Measurements from ENCODE around the gene KIF12.

DNA sequence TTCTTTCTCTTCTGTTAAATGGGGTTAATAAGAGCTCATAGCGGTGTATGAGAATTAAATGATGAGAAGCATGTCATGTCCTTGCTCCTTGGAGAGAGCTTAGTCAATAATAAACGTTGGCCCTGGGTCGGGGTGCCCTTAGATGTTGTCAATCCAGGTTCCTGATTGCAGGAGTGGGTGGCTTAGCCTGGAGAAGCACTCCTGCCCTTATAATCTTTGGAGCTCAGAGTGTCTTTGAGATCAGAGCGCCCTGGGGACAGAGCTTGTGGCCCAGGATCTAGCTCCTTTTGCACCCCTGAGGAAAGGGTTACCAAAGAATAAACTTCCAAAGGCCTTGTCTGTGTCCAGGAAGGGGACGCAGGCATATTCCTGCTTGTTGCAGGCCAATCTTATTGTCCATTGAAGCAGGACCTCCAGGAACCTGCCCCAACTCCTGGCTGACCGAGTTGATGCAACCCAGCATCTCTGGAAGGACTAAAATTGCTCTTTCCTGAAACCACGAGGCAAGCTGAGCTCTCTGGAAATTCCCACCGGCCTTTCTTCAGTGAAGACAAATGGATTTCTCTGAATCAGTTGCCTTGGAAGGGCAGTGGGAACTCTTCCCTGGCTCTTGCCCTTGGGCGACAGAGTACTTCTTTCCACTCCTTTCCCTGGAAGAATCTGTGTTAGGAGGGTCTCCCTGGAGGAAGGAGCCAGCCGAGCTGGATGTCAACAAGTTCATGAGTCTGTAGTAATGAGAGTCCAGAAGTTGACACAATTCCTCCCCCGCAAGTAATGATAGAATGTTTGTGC, 14.6 kb downstream of the KIF12 start:
- TF ChIP-seq, protein P1, sequence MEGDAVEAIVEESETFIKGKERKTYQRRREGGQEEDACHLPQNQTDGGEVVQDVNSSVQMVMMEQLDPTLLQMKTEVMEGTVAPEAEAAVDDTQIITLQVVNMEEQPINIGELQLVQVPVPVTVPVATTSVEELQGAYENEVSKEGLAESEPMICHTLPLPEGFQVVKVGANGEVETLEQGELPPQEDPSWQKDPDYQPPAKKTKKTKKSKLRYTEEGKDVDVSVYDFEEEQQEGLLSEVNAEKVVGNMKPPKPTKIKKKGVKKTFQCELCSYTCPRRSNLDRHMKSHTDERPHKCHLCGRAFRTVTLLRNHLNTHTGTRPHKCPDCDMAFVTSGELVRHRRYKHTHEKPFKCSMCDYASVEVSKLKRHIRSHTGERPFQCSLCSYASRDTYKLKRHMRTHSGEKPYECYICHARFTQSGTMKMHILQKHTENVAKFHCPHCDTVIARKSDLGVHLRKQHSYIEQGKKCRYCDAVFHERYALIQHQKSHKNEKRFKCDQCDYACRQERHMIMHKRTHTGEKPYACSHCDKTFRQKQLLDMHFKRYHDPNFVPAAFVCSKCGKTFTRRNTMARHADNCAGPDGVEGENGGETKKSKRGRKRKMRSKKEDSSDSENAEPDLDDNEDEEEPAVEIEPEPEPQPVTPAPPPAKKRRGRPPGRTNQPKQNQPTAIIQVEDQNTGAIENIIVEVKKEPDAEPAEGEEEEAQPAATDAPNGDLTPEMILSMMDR (conservative IDR thresholded peaks at IDR 0.05; ENCODE audit: low read depth in 2 of 2) = no peak
- TF ChIP-seq POLR2AphosphoS5 (IDR thresholded peaks at IDR 0.05; ENCODE audit: low read depth) (no peak), EZH2phosphoT487 (IDR thresholded peaks at IDR 0.05; ENCODE audit: unreplicated experiment) (no peak), EZH2 (IDR thresholded peaks at IDR 0.05; ENCODE audit: low read depth, unreplicated experiment) (no peak), ZNF331 (CRISPR knock-in tag; IDR thresholded peaks at IDR 0.05; ENCODE audit: low read depth) (no peak), CREB1 (CRISPR knock-in tag; IDR thresholded peaks at IDR 0.05; ENCODE audit: low read depth) (no peak), JUNB (IDR thresholded peaks at IDR 0.05; ENCODE audit: unreplicated experiment) (no peak), ZNF114 (CRISPR knock-in tag; IDR thresholded peaks at IDR 0.05) (no peak)
- TF ChIP-seq, protein P2, sequence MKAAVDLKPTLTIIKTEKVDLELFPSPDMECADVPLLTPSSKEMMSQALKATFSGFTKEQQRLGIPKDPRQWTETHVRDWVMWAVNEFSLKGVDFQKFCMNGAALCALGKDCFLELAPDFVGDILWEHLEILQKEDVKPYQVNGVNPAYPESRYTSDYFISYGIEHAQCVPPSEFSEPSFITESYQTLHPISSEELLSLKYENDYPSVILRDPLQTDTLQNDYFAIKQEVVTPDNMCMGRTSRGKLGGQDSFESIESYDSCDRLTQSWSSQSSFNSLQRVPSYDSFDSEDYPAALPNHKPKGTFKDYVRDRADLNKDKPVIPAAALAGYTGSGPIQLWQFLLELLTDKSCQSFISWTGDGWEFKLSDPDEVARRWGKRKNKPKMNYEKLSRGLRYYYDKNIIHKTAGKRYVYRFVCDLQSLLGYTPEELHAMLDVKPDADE (IDR thresholded peaks at IDR 0.05) = no peak
- TF ChIP-seq, protein P3, sequence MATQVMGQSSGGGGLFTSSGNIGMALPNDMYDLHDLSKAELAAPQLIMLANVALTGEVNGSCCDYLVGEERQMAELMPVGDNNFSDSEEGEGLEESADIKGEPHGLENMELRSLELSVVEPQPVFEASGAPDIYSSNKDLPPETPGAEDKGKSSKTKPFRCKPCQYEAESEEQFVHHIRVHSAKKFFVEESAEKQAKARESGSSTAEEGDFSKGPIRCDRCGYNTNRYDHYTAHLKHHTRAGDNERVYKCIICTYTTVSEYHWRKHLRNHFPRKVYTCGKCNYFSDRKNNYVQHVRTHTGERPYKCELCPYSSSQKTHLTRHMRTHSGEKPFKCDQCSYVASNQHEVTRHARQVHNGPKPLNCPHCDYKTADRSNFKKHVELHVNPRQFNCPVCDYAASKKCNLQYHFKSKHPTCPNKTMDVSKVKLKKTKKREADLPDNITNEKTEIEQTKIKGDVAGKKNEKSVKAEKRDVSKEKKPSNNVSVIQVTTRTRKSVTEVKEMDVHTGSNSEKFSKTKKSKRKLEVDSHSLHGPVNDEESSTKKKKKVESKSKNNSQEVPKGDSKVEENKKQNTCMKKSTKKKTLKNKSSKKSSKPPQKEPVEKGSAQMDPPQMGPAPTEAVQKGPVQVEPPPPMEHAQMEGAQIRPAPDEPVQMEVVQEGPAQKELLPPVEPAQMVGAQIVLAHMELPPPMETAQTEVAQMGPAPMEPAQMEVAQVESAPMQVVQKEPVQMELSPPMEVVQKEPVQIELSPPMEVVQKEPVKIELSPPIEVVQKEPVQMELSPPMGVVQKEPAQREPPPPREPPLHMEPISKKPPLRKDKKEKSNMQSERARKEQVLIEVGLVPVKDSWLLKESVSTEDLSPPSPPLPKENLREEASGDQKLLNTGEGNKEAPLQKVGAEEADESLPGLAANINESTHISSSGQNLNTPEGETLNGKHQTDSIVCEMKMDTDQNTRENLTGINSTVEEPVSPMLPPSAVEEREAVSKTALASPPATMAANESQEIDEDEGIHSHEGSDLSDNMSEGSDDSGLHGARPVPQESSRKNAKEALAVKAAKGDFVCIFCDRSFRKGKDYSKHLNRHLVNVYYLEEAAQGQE (IDR thresholded peaks at IDR 0.05; ENCODE audit: unreplicated experiment) = no peak
- TF ChIP-seq, protein P4, sequence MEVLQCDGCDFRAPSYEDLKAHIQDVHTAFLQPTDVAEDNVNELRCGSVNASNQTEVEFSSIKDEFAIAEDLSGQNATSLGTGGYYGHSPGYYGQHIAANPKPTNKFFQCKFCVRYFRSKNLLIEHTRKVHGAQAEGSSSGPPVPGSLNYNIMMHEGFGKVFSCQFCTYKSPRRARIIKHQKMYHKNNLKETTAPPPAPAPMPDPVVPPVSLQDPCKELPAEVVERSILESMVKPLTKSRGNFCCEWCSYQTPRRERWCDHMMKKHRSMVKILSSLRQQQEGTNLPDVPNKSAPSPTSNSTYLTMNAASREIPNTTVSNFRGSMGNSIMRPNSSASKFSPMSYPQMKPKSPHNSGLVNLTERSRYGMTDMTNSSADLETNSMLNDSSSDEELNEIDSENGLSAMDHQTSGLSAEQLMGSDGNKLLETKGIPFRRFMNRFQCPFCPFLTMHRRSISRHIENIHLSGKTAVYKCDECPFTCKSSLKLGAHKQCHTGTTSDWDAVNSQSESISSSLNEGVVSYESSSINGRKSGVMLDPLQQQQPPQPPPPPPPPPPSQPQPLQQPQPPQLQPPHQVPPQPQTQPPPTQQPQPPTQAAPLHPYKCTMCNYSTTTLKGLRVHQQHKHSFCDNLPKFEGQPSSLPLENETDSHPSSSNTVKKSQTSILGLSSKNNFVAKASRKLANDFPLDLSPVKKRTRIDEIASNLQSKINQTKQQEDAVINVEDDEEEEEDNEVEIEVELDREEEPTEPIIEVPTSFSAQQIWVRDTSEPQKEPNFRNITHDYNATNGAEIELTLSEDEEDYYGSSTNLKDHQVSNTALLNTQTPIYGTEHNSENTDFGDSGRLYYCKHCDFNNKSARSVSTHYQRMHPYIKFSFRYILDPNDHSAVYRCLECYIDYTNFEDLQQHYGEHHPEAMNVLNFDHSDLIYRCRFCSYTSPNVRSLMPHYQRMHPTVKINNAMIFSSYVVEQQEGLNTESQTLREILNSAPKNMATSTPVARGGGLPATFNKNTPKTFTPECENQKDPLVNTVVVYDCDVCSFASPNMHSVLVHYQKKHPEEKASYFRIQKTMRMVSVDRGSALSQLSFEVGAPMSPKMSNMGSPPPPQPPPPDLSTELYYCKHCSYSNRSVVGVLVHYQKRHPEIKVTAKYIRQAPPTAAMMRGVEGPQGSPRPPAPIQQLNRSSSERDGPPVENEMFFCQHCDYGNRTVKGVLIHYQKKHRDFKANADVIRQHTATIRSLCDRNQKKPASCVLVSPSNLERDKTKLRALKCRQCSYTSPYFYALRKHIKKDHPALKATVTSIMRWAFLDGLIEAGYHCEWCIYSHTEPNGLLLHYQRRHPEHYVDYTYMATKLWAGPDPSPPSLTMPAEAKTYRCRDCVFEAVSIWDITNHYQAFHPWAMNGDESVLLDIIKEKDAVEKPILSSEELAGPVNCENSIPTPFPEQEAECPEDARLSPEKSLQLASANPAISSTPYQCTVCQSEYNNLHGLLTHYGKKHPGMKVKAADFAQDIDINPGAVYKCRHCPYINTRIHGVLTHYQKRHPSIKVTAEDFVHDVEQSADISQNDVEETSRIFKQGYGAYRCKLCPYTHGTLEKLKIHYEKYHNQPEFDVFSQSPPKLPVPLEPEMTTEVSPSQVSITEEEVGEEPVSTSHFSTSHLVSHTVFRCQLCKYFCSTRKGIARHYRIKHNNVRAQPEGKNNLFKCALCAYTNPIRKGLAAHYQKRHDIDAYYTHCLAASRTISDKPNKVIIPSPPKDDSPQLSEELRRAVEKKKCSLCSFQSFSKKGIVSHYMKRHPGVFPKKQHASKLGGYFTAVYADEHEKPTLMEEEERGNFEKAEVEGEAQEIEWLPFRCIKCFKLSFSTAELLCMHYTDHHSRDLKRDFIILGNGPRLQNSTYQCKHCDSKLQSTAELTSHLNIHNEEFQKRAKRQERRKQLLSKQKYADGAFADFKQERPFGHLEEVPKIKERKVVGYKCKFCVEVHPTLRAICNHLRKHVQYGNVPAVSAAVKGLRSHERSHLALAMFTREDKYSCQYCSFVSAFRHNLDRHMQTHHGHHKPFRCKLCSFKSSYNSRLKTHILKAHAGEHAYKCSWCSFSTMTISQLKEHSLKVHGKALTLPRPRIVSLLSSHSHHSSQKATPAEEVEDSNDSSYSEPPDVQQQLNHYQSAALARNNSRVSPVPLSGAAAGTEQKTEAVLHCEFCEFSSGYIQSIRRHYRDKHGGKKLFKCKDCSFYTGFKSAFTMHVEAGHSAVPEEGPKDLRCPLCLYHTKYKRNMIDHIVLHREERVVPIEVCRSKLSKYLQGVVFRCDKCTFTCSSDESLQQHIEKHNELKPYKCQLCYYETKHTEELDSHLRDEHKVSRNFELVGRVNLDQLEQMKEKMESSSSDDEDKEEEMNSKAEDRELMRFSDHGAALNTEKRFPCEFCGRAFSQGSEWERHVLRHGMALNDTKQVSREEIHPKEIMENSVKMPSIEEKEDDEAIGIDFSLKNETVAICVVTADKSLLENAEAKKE (CRISPR knock-in tag; IDR thresholded peaks at IDR 0.05) = no peak
